GM13977 (cell line): ENCODE measurements around the gene TP73.

Experiments
- DNase-seq: peaks from one replicate; pipeline ENCODE4 v3.0.0; 2012; ENCODE audit warnings: low spot score
- CTCF ChIP-seq: IDR thresholded peaks from 2 replicates; pipeline ENCODE4 v1.5.1; 2012; ENCODE audit warnings: mild to moderate bottlenecking, control low read depth; ENCODE audit not compliant: insufficient read depth; ENCODE audit errors: extremely low read depth, missing control alignments
- in situ Hi-C: fragments of 300-500 bp; cut with MboI; formaldehyde crosslinking; loops from one replicate; pipeline ENCODE4 v1.12.0; 2022; ENCODE audit warnings: low sequenced_read_pairs, low pct_unique_long_range_greater_than_20kb, mixed read lengths, inconsistent platforms; ENCODE audit not compliant: unreplicated experiment

Gene TP73

GRCh38 chr1:3676581-3677470, 24.5 kb downstream of the TP73 start:
- TF ChIP-seq CTCF: peak; percentile 37
- in situ Hi-C loops: no loop called here
- peak; percentile 80 for DNase-seq

GRCh38 chr1:3677484-3677883, 25.2 kb downstream of the TP73 start:
- no peak for DNase-seq
- no peak for TF ChIP-seq CTCF
- in situ Hi-C loops: no loop called here

- no peak for DNase-seq
- TF ChIP-seq CTCF: no peak
- in situ Hi-C loops: no loop called here
Observed at GRCh38 chr1:3678361-3679097, 26.2 kb downstream of the TP73 start.

- in situ Hi-C loops: no loop called here
- no peak for TF ChIP-seq CTCF
- no peak for DNase-seq
Observed at GRCh38 chr1:3679098-3679555, 26.8 kb downstream of the TP73 start.

GRCh38 chr1:3679799-3680453, 27.6 kb downstream of the TP73 start:
- no peak for DNase-seq
- TF ChIP-seq CTCF: no peak
- in situ Hi-C loops: no loop called here

- no peak for DNase-seq
- in situ Hi-C loops: no loop called here
- no peak for TF ChIP-seq CTCF
Observed at GRCh38 chr1:3680488-3681230, 28.3 kb downstream of the TP73 start.
